K562 (cell line): ENCODE measurements around the gene ORC1. TPM values are rescaled to one million over a fixed set of nuclear protein-coding genes. Genes with fewer than 3 reads are reported as not detected.
A peak's percentile ranks its signal among the peaks of the same experiment; 100 is the strongest.

Experiments used
- ATAC-seq: fragments of 200-7000 bp; cut with Tn5 transposase; 3 replicates; pipeline ENCODE4 v1.9.1; 2020; ENCODE audit warnings: moderate library complexity
- BruUV-seq: library from RNA; stranded (reverse); fragments of 400-500 nt; replicated peaks from 2 replicates; lab custom pipeline; 2021; lab: Mats Ljungman, UMichigan
- CTCF ChIA-PET: fragments of 300-600 bp; formaldehyde crosslinking; extraction: SDS; loops from one replicate; lab custom pipeline; 2021; ENCODE audit warnings: low intra/inter-chr PET ratio; lab: Yijun Ruan, JAX
- POLR2A ChIA-PET: fragments of 300-600, 350-650 bp; sonication (Branson Sonifier 250); formaldehyde crosslinking; extraction: SDS; loops from one replicate; lab custom pipeline; 2021; ENCODE audit warnings: antibody characterized with exemption, inconsistent platforms; lab: Yijun Ruan, JAX
- DNase-seq, 4 experiments: peaks; one replicate each; pipeline versions ENCODE4 v3.0.0 to v3.0.0-alpha.2; 2011 to 2018; ENCODE audit warnings: low spot score in 3 of 4, mixed read lengths in 3 of 4; ENCODE audit errors: extremely low read depth in 1 of 4
- FAIRE-seq: peaks from 2 replicates; lab custom pipeline; 2011; peaks lifted over from hg19 to GRCh38; lab: Jason Lieb, UNC
- H2AFZ ChIP-seq: 2 replicates; pipeline ENCODE4 v1.6.0; 2011; ENCODE audit warnings: low read depth, low read length, control low read depth, inconsistent platforms
- H3K27ac ChIP-seq: fragments of 200-600 bp; 3 replicates; pipeline ENCODE4 v1.8.0; 2011; ENCODE audit warnings: low read depth, mild to moderate bottlenecking, control low read depth, inconsistent platforms, low read length, moderate library complexity, mixed read lengths; ENCODE audit errors: extremely low read depth
- H3K27me3 ChIP-seq, 2 experiments: fragments of 300-600 bp in 1 of 2; 2 replicates in 1 of 2; 3 replicates in 1 of 2; pipeline versions ENCODE4 v1.6.0 to v1.8.0; 2011; ENCODE audit warnings: inconsistent platforms in 2 of 2, low read length in 2 of 2, mild to moderate bottlenecking in 1 of 2, mixed read lengths in 1 of 2, moderate library complexity in 1 of 2; ENCODE audit not compliant: control insufficient read depth in 2 of 2, insufficient read depth in 2 of 2
- H3K36me3 ChIP-seq: fragments of 300-600 bp; 3 replicates; pipeline ENCODE4 v1.8.0; 2011; ENCODE audit warnings: mild to moderate bottlenecking, low read length, inconsistent platforms; ENCODE audit not compliant: control insufficient read depth, insufficient read depth
- H3K4me1 ChIP-seq, 2 experiments: fragments of 200-600 bp in 1 of 2; replicated peaks in 1 of 2; 2 replicates in 1 of 2; 3 replicates in 1 of 2; pipeline versions ENCODE4 v1.5.1 to v1.8.0; 2011; ENCODE audit warnings: inconsistent platforms in 2 of 2, low read length in 2 of 2, mild to moderate bottlenecking in 1 of 2, mixed read lengths in 1 of 2, moderate library complexity in 1 of 2; ENCODE audit not compliant: control insufficient read depth in 2 of 2, insufficient read depth in 2 of 2
- H3K4me2 ChIP-seq: 2 replicates; pipeline ENCODE4 v1.6.1; 2011; ENCODE audit warnings: low read length, control low read depth, inconsistent platforms, mixed read lengths; ENCODE audit not compliant: insufficient read depth
- H3K4me3 ChIP-seq: fragments of 200-600 bp; sonication (generic), shearing (Covaris generic); 2 replicates; pipeline ENCODE4 v1.5.1; 2016; ENCODE audit warnings: control low read depth, inconsistent platforms
- H3K79me2 ChIP-seq: fragments of 200-600 bp; 3 replicates; pipeline ENCODE4 v1.8.0; 2011; ENCODE audit warnings: low read length, inconsistent platforms; ENCODE audit not compliant: control insufficient read depth, insufficient read depth
- H3K9ac ChIP-seq, 2 experiments: 2 replicates each; pipeline versions ENCODE4 v1.6.0 to v1.6.1; 2011; ENCODE audit warnings: low read depth in 2 of 2, low read length in 2 of 2, control low read depth in 1 of 2, inconsistent platforms in 1 of 2, mild to moderate bottlenecking in 1 of 2, mixed read lengths in 1 of 2; ENCODE audit not compliant: insufficient read depth in 1 of 2
- H3K9me1 ChIP-seq: one replicate; pipeline ENCODE4 v1.6.0; 2011; ENCODE audit warnings: inconsistent platforms, mild to moderate bottlenecking, low read length, moderate library complexity; ENCODE audit not compliant: control insufficient read depth, insufficient read depth
- H3K9me3 ChIP-seq: replicated peaks from 2 replicates; pipeline ENCODE4 v1.5.1; 2011; ENCODE audit warnings: low read depth, low read length, inconsistent platforms; ENCODE audit not compliant: control insufficient read depth, insufficient read depth
- H4K20me1 ChIP-seq: replicated peaks from 2 replicates; pipeline ENCODE4 v1.6.1; 2011; ENCODE audit warnings: low read length, inconsistent platforms, mixed read lengths; ENCODE audit not compliant: control insufficient read depth, insufficient read depth
- C11orf30 ChIP-seq: fragments of 450-650 bp; IDR thresholded peaks from 2 replicates; pipeline ENCODE4 v1.6.1; 2016; ENCODE audit warnings: low read depth, mild to moderate bottlenecking
- CBX3 ChIP-seq, 2 experiments: IDR thresholded peaks; 1 replicate in 1 of 2; 2 replicates in 1 of 2; pipeline ENCODE4 v1.6.1; 2012; ENCODE audit warnings: inconsistent platforms in 2 of 2, low read length in 2 of 2, borderline replicate concordance in 1 of 2, control low read depth in 1 of 2
- CSDE1 ChIP-seq, 2 experiments: fragments of 450-650 bp; IDR thresholded peaks; 2 replicates each; pipeline ENCODE4 v1.6.1; 2016; ENCODE audit warnings: mild to moderate bottlenecking in 1 of 2
- MYC ChIP-seq, 2 experiments: fragments of 250-450 bp in 1 of 2; sonication (Bioruptor Pico) in 1 of 2; IDR thresholded peaks; 2 replicates each; pipeline versions ENCODE4 v1.5.1 to v1.6.1; 2012 to 2021; ENCODE audit warnings: low read depth in 2 of 2, borderline replicate concordance in 1 of 2, improper control_type of control experiment in 1 of 2, low read length in 1 of 2, mild to moderate bottlenecking in 1 of 2, moderate library complexity in 1 of 2
- MYNN ChIP-seq, 2 experiments: sonication (generic); formaldehyde crosslinking in 1 of 2; IDR thresholded peaks; 2 replicates each; pipeline versions ENCODE4 v1.5.0 to v1.6.1; 2016 to 2020; ENCODE audit warnings: antibody characterized with exemption in 1 of 2, missing genetic modification reagents in 1 of 2
- POLR2H ChIP-seq: IDR thresholded peaks from 2 replicates; pipeline ENCODE4 v1.6.1; 2016; ENCODE audit warnings: missing genetic modification characterization, low read depth, mild to moderate bottlenecking, control low read depth, missing compliant biosample characterization, moderate library complexity
- RAD21 ChIP-seq, 2 experiments: fragments of 250-450 bp in 1 of 2; fragments of 450-650 bp in 1 of 2; sonication (Bioruptor Pico) in 1 of 2; formaldehyde crosslinking in 1 of 2; IDR thresholded peaks in 1 of 2; conservative IDR thresholded peaks in 1 of 2; 2 replicates each; pipeline versions ENCODE4 v1.4.0 to v1.8.0; 2020 to 2022; ENCODE audit warnings: mild to moderate bottlenecking in 2 of 2, moderate library complexity in 1 of 2
- RNF2 ChIP-seq: sonication (generic); IDR thresholded peaks from 2 replicates; pipeline ENCODE4 v1.6.1; 2016
- SLC30A9 ChIP-seq: fragments of 250-450 bp; sonication (Bioruptor Pico); IDR thresholded peaks from 2 replicates; pipeline ENCODE4 v1.8.0; 2022; ENCODE audit warnings: mild to moderate bottlenecking, moderate library complexity
- SMAD3 ChIP-seq: fragments of 450-650 bp; formaldehyde crosslinking; conservative IDR thresholded peaks from 2 replicates; pipeline ENCODE4 v1.4.0; 2020; ENCODE audit warnings: mild to moderate bottlenecking
- SUPT5H ChIP-seq: fragments of 450-650 bp; IDR thresholded peaks from 2 replicates; pipeline ENCODE4 v1.6.1; 2016
- TEAD2 ChIP-seq: fragments of 450-650 bp; IDR thresholded peaks from 2 replicates; pipeline ENCODE4 v1.6.1; 2016; ENCODE audit warnings: missing genetic modification characterization, control low read depth, missing compliant biosample characterization
- ZBTB12 ChIP-seq: fragments of 250-450 bp; sonication (Bioruptor Pico); IDR thresholded peaks from 2 replicates; pipeline ENCODE4 v1.4.0; 2020
- ZNF165 ChIP-seq: fragments of 250-450 bp; sonication (Bioruptor Pico); IDR thresholded peaks from 2 replicates; pipeline ENCODE4 v1.4.0; 2020; ENCODE audit warnings: borderline replicate concordance
- ZNF584 ChIP-seq: fragments of 200-800 bp; sonication (Bioruptor generic); IDR thresholded peaks from 2 replicates; pipeline ENCODE4 v1.6.1; 2016; ENCODE audit warnings: low read depth, mild to moderate bottlenecking, missing genetic modification characterization, missing compliant biosample characterization
- in situ Hi-C: fragments of 300-500 bp; cut with MboI; formaldehyde crosslinking; loops from 4 replicates; pipeline ENCODE4 v1.15.0; 2018; ENCODE audit warnings: inconsistent platforms, mixed read lengths
- intact Hi-C: fragments of 100-400 bp; cut with micrococcal nuclease; formaldehyde crosslinking; loops from 2 replicates; pipeline ENCODE4 v1.14.2; 2022
- polyA plus RNA-seq, 8 experiments: library from polyadenylated mRNA; depleted of rRNA in 4 of 8; stranded (reverse) in 5 of 8; unstranded in 3 of 8; fragments of >200 nt; fragmentation: Nextera tagmentation in 2 of 8; fragmentation: Illumina TruSeq in 1 of 8; extraction: Ambion mirVana in 2 of 8; extraction: Trizol in 1 of 8; gene quantifications; 2 replicates each; pipeline versions ENCODE4 v1.2.1 to v1.2.3, GENCODE V29; 2011 to 2014; ENCODE audit warnings: inconsistent platforms in 1 of 8, missing spikeins in 1 of 8
- total RNA-seq, 7 experiments: library from RNA; depleted of rRNA in 6 of 7; stranded (reverse); fragments of >200 nt in 6 of 7; fragmentation: Illumina TruSeq in 2 of 7; extraction: Trizol in 2 of 7; gene quantifications; 2 replicates each; pipeline versions ENCODE4 v1.2.1 to v1.2.3, GENCODE V29; 2011 to 2021; ENCODE audit warnings: low replicate concordance in 1 of 7

ORC1 gene
- total and polyA plus RNA-seq, 9 of the 15 experiments (the other 6 are each of a cell fraction or from before 2014, with no cell fraction given) = 26.4 to 91.6 (median 69.7) TPM

- no peak overlapping the region for H3K4me3 ChIP-seq
- H3K4me2 ChIP-seq = no peak overlapping the region
- no peak overlapping the region for H3K9ac ChIP-seq
- ATAC-seq = peak; percentile 80
- no peaks in the 10 kb centered on the region for H3K9me3 ChIP-seq
- POLR2A ChIA-PET = interaction anchor here (0.8 to 2.1 kb wide), 4 partner anchors 8 to 236 kb away, joined by 3 to 10 read pairs (median 8); partner anchors contain the start of genes ORC1 and PRPF38A
- peaks cover 0 to 21% of the 10 kb centered on the region in 2 experiments; a peak in 4 of 5 replicates for H3K4me1 ChIP-seq
- no peak for FAIRE-seq
- H3K36me3 ChIP-seq = peaks cover 50% of the 10 kb centered on the region
- CTCF ChIA-PET = no interaction called here
- H3K27me3 ChIP-seq = no peaks in the 10 kb centered on the region
- H3K79me2 ChIP-seq = no peaks in the 10 kb centered on the region
- in situ Hi-C loops = no loop called here
- BruUV-seq = no TSS peak
- peak overlapping the region; percentile 35; the same call in 1 of the 2 replicates for H2AFZ ChIP-seq
- H3K9me1 ChIP-seq = no peaks in the 10 kb centered on the region
- peak in 2 of 4 experiments; percentile 30 to 32 for DNase-seq
- H4K20me1 ChIP-seq = no peaks in the 10 kb centered on the region
- intact Hi-C loops = no loop called here
- peak overlapping the region; percentile 56 for H3K27ac ChIP-seq
- TF ChIP-seq RAD21 (CRISPR knock-in tag; conservative IDR thresholded peaks at IDR 0.05 in 1 of 2, IDR thresholded peaks at IDR 0.05 in 1 of 2) (0 out of 4 replicates have a peak, but pooled peaks of 1 of the 2 experiments have one; percentile 15), SUPT5H (no peak), MYC (IDR thresholded peaks at IDR 0.05; ENCODE audit: low read depth, low read length) (no peak), MYC (CRISPR knock-in tag; IDR thresholded peaks at IDR 0.05; ENCODE audit: borderline replicate concordance, low read depth) (no peak), MYNN (IDR thresholded peaks at IDR 0.05) (no peak), MYNN (CRISPR knock-in tag; IDR thresholded peaks at IDR 0.05) (no peak), CBX3 (IDR thresholded peaks at IDR 0.05; ENCODE audit: borderline replicate concordance in 1 of 2, low read length in 2 of 2) (no peak), ZNF165 (CRISPR knock-in tag) (no peak), RNF2 (no peak), ZNF584 (CRISPR knock-in tag) (no peak), POLR2H (tag) (0 out of 2 replicates have a peak, but pooled peaks have one; percentile 34), SLC30A9 (CRISPR knock-in tag) (no peak), SMAD3 (CRISPR knock-in tag) (no peak), CSDE1 (IDR thresholded peaks at IDR 0.05) (no peak), ZBTB12 (CRISPR knock-in tag) (no peak), TEAD2 (tag) (no peak), C11orf30 (peak; percentile 52; the same call in 1 of the 2 replicates)
Observed at GRCh38 chr1:52424231-52424636, 20.0 kb upstream of the ORC1 start.
